Measurements from ENCODE around the gene NDUFV1. TPM values are rescaled to one million over a fixed set of nuclear protein-coding genes. Genes with fewer than 3 reads are reported as not detected.
"Not testable (repeated sequence)": the region's sequence is repeated elsewhere in the genome, so short reads cannot be mapped to it uniquely, and the experiment has no call there.

The NDUFV1 gene
- polyA plus RNA-seq, 1 experiment = 79.5 TPM

DNA sequence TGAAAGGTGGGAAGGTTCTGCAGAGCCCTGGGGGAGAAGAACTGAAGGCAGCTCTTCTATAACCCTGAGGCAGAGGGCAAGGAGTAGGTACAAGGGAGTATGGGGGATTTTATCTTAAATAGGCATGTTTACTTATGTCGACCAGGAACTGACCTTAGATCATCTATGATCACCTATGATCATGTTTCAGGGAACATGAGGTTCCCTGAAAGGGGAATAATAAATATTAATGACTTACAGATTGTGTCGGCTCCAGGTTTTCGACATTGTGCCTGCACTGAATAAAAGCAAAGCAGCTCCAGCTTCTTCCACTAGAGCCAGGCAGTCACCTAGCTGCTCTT is 13.2 kb upstream of the NDUFV1 start:
- Histone ChIP-seq H3K9me3 (ENCODE audit: control insufficient read depth, insufficient read depth, low read length) (no peaks in the 10 kb centered on the region; the same call in none of the 2 replicates), H3K4me3 (ENCODE audit: low read depth, low read length) (no peak overlapping the region), H3K27me3 (ENCODE audit: control insufficient read depth, insufficient read depth, low read length) (peaks cover 4% of the 10 kb centered on the region), H3K27ac (ENCODE audit: low read depth, low read length) (no peak overlapping the region)
- TF ChIP-seq, protein P1, sequence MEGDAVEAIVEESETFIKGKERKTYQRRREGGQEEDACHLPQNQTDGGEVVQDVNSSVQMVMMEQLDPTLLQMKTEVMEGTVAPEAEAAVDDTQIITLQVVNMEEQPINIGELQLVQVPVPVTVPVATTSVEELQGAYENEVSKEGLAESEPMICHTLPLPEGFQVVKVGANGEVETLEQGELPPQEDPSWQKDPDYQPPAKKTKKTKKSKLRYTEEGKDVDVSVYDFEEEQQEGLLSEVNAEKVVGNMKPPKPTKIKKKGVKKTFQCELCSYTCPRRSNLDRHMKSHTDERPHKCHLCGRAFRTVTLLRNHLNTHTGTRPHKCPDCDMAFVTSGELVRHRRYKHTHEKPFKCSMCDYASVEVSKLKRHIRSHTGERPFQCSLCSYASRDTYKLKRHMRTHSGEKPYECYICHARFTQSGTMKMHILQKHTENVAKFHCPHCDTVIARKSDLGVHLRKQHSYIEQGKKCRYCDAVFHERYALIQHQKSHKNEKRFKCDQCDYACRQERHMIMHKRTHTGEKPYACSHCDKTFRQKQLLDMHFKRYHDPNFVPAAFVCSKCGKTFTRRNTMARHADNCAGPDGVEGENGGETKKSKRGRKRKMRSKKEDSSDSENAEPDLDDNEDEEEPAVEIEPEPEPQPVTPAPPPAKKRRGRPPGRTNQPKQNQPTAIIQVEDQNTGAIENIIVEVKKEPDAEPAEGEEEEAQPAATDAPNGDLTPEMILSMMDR (IDR thresholded peaks at IDR 0.05; ENCODE audit: low read depth, low read length) = no peak
- POLR2A ChIA-PET = no interaction called here
- CTCF ChIA-PET = no interaction called here
- no peak for DNase-seq (ENCODE audit: low read depth, low spot score)

DNA sequence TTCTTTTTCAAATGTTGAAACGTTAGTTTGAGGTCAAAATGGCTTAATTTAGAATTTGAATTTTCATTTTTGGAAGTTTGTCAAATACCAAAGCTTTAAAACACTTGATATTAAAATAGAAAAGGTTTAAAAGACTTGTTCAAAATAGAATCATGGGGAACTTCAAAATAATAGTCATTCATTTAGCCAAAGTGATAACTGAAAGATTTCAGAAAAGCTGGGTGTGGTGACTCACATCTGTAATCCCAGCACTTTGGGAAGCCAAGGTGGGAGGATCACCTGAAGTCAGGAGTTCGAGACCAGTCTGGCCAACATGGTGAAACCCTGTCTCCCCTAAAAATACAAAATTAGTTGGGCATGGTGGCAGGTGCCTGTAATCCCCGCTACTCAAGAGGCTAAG is 12.3 kb upstream of the NDUFV1 start:
- no peak for DNase-seq (ENCODE audit: low read depth, low spot score)
- H3K27me3 ChIP-seq (ENCODE audit: control insufficient read depth, insufficient read depth, low read length) = peaks cover 4% of the 10 kb centered on the region
- no peak overlapping the region for H3K27ac ChIP-seq (ENCODE audit: low read depth, low read length)
- TF ChIP-seq, protein P1 (IDR thresholded peaks at IDR 0.05; ENCODE audit: low read depth, low read length) = no peak
- POLR2A ChIA-PET = no interaction called here
- CTCF ChIA-PET = no interaction called here
- no peak overlapping the region for H3K4me3 ChIP-seq (ENCODE audit: low read depth, low read length)
- H3K9me3 ChIP-seq (ENCODE audit: control insufficient read depth, insufficient read depth, low read length) = no peaks in the 10 kb centered on the region; the same call in none of the 2 replicates

DNA sequence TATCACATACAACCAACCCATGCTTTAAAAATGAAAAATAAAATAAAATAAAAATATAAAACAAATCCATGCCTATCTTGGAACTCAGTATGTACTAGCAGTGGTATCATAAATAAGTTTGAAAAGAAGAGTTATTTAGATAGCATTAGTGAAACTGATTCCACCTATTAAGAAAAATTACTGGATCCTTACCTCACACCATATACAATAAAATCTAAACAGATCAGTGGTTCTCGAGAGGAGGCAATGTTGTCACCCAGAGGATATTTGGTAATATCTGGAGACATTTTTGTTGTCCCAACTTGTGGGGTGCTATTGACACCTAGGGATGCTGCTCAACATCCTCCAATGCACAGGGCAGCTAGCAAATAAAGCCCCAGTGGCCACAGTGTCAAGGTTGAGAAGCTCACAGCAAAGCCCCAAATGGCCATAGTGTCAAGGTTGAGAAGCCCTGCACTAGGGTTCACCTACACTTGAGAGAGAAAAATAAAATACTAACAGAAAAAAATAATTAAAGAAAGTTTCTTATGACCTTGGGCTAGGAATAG is 9.9 kb upstream of the NDUFV1 start:
- H3K4me3 ChIP-seq (ENCODE audit: low read depth, low read length) = no peak overlapping the region
- CTCF ChIA-PET = no interaction called here
- H3K27me3 ChIP-seq (ENCODE audit: control insufficient read depth, insufficient read depth, low read length) = peaks cover 15% of the 10 kb centered on the region
- no peaks in the 10 kb centered on the region; the same call in none of the 2 replicates for H3K9me3 ChIP-seq (ENCODE audit: control insufficient read depth, insufficient read depth, low read length)
- POLR2A ChIA-PET = no interaction called here
- DNase-seq (ENCODE audit: low read depth, low spot score) = no peak
- TF ChIP-seq, protein P1 (IDR thresholded peaks at IDR 0.05; ENCODE audit: low read depth, low read length) = no peak
- H3K27ac ChIP-seq (ENCODE audit: low read depth, low read length) = peak overlapping the region; percentile 31

- H3K4me3 ChIP-seq (ENCODE audit: low read depth, low read length); CTCF ChIA-PET; H3K9me3 ChIP-seq (ENCODE audit: control insufficient read depth, insufficient read depth, low read length); POLR2A ChIA-PET; DNase-seq (ENCODE audit: low read depth, low spot score); H3K27ac ChIP-seq (ENCODE audit: low read depth, low read length): not testable (repeated sequence)
- H3K27me3 ChIP-seq (ENCODE audit: control insufficient read depth, insufficient read depth, low read length) = peaks cover 15% of the 10 kb centered on the region
Observed at GRCh38 chr11:67597458-67597857, 9.3 kb upstream of the NDUFV1 start.

DNA sequence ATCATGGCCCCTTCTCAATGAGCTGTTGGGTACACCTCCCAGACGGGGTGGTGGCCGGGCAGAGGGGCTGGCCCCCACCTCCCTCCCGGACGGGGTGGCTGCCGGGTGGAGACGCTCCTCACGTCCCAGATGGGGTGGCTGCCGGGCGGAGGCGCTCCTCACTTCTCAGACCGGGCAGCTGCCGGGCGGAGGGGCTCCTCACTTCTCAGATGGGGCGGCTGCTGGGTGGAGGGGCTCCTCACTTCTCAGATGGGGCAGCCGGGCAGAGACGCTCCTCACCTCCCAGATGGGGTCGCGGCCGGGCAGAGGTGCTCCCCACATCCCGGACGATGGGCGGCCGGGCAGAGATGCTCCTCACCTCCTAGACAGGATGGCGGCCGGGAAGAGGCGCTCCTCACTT is 8.8 kb upstream of the NDUFV1 start:
- CTCF ChIA-PET; POLR2A ChIA-PET; DNase-seq (ENCODE audit: low read depth, low spot score); H3K4me3 ChIP-seq (ENCODE audit: low read depth, low read length); H3K27ac ChIP-seq (ENCODE audit: low read depth, low read length); H3K9me3 ChIP-seq (ENCODE audit: control insufficient read depth, insufficient read depth, low read length): not testable (repeated sequence)
- H3K27me3 ChIP-seq (ENCODE audit: control insufficient read depth, insufficient read depth, low read length) = peaks cover 19% of the 10 kb centered on the region

DNA sequence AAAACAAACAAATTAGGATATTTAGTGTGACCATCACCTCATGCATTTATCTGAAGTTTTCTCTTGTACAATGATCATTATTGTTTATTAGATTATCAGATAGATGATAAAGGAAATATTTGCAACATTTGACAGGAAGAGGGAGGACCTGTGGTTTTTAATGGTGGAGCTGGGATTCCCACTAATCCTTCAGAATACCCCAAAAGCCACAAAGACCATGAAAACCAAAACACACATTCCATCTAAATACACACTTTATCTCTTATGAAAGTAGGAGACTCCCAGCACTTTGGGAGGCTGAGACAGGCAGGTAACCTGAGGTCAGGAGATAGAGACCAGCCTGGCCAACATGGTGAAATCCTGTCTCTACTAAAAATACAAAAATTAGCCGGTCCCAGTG is 7.6 kb upstream of the NDUFV1 start:
- ChIA-PET CTCF (no interaction called here), POLR2A (interaction anchor here (0.7 kb wide), 1 partner anchor 44 kb away, joined by 6 read pairs; no protein-coding TSS in a partner anchor)
- DNase-seq (ENCODE audit: low read depth, low spot score) = no peak
- Histone ChIP-seq H3K9me3 (ENCODE audit: control insufficient read depth, insufficient read depth, low read length) (peaks cover 4% of the 10 kb centered on the region), H3K27ac (ENCODE audit: low read depth, low read length) (no peak overlapping the region), H3K4me3 (ENCODE audit: low read depth, low read length) (no peak overlapping the region), H3K27me3 (ENCODE audit: control insufficient read depth, insufficient read depth, low read length) (peaks cover 21% of the 10 kb centered on the region)
- TF ChIP-seq, protein P1 (IDR thresholded peaks at IDR 0.05; ENCODE audit: low read depth, low read length) = no peak
